ENCODE results near the gene CEBPZOS.

DNA sequence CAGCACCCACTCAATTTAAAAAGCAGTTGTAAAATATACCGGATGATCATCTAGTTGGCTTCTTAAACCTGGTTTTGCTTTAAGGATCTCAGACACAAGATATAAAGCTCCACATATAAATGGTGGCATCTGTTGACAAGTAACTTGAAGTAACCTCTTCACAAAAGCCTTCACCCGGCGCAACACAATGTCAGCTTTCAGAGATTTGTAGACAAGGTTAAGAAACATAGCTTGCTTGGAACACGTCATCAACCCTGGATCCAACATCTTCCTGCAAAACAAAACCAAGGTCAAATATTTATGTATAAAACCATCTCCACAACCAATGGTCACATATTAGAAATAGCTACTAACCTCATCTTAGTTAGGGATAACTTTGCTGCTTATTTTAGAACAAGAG lies 26.8 kb downstream of the CEBPZOS start:
- TF ChIP-seq, protein P1, sequence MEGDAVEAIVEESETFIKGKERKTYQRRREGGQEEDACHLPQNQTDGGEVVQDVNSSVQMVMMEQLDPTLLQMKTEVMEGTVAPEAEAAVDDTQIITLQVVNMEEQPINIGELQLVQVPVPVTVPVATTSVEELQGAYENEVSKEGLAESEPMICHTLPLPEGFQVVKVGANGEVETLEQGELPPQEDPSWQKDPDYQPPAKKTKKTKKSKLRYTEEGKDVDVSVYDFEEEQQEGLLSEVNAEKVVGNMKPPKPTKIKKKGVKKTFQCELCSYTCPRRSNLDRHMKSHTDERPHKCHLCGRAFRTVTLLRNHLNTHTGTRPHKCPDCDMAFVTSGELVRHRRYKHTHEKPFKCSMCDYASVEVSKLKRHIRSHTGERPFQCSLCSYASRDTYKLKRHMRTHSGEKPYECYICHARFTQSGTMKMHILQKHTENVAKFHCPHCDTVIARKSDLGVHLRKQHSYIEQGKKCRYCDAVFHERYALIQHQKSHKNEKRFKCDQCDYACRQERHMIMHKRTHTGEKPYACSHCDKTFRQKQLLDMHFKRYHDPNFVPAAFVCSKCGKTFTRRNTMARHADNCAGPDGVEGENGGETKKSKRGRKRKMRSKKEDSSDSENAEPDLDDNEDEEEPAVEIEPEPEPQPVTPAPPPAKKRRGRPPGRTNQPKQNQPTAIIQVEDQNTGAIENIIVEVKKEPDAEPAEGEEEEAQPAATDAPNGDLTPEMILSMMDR (IDR thresholded peaks at IDR 0.05) = no peak
- no peak for TF ChIP-seq POLR2A (IDR thresholded peaks at IDR 0.05)
